IMR-90 (cell line): ENCODE data around the gene MAS1L. TPM values are rescaled to one million over a fixed set of nuclear protein-coding genes. Genes with fewer than 3 reads are reported as not detected.

ENCODE experiments used
- ATAC-seq: fragments of 200-7000 bp; cut with Tn5 transposase; 2 replicates; pipeline ENCODE4 v1.9.1; 2020; ENCODE audit warnings: low read depth, mild to moderate bottlenecking, moderate library complexity
- BruUV-seq: library from RNA; stranded (reverse); fragments of 400-500 nt; replicated peaks from 2 replicates; lab custom pipeline; 2021; lab: Mats Ljungman, UMichigan
- CTCF ChIA-PET: fragments of 300-600 bp; formaldehyde crosslinking; extraction: SDS; loops from one replicate; lab custom pipeline; 2021; ENCODE audit warnings: antibody characterized with exemption; lab: Yijun Ruan, JAX
- POLR2A ChIA-PET: fragments of 300-600 bp; sonication (Branson Sonifier 250); formaldehyde crosslinking; loops from one replicate; lab custom pipeline; 2022; ENCODE audit warnings: antibody characterized with exemption; ENCODE audit not compliant: unreplicated experiment; lab: Charles Lee
- DNase-seq: peaks from one replicate; pipeline ENCODE4 v3.0.0; 2013
- H2AFZ ChIP-seq: replicated peaks from 2 replicates; pipeline ENCODE3; 2013; ENCODE audit warnings: low read length, mild to moderate bottlenecking; ENCODE audit not compliant: poor library complexity
- H2AK5ac ChIP-seq: 2 replicates; pipeline ENCODE4 v1.6.1; 2013; ENCODE audit warnings: low read depth, low read length, inconsistent platforms
- H2AK9ac ChIP-seq: replicated peaks from 2 replicates; pipeline ENCODE3; 2013; ENCODE audit warnings: mild to moderate bottlenecking, low read depth, low read length, moderate library complexity; ENCODE audit not compliant: poor library complexity
- H2BK120ac ChIP-seq: 2 replicates; pipeline ENCODE4 v1.6.1; 2013; ENCODE audit warnings: low read depth, low read length, inconsistent platforms
- H2BK15ac ChIP-seq: 3 replicates; pipeline ENCODE4 v1.6.1; 2013; ENCODE audit warnings: low read depth, low read length, inconsistent platforms
- H2BK20ac ChIP-seq: 2 replicates; pipeline ENCODE4 v1.6.1; 2013; ENCODE audit warnings: low read depth, mild to moderate bottlenecking, inconsistent platforms, low read length, moderate library complexity
- H2BK5ac ChIP-seq: 2 replicates; pipeline ENCODE4 v1.6.1; 2013; ENCODE audit warnings: mild to moderate bottlenecking, low read depth, low read length, inconsistent platforms; ENCODE audit not compliant: poor library complexity, severe bottlenecking
- H3K14ac ChIP-seq: replicated peaks from 2 replicates; pipeline ENCODE4 v1.6.1; 2013; ENCODE audit warnings: low read depth, low read length, inconsistent platforms
- H3K18ac ChIP-seq: 2 replicates; pipeline ENCODE4 v1.6.1; 2013; ENCODE audit warnings: low read depth, low read length, control low read depth
- H3K23ac ChIP-seq: 2 replicates; pipeline ENCODE4 v1.6.1; 2013; ENCODE audit warnings: low read depth, low read length, inconsistent platforms
- H3K27ac ChIP-seq: 2 replicates; pipeline ENCODE4 v1.5.1; 2013; ENCODE audit warnings: mild to moderate bottlenecking, control low read depth, low read length; ENCODE audit not compliant: insufficient read depth
- H3K27me3 ChIP-seq: 2 replicates; pipeline ENCODE4 v1.6.1; 2013; ENCODE audit warnings: low read length; ENCODE audit not compliant: control insufficient read depth, insufficient read depth
- H3K36me3 ChIP-seq: 2 replicates; pipeline ENCODE4 v1.6.1; 2013; ENCODE audit warnings: low read length, mixed read lengths; ENCODE audit not compliant: control insufficient read depth, insufficient read depth
- H3K4ac ChIP-seq: 2 replicates; pipeline ENCODE4 v1.6.1; 2013; ENCODE audit warnings: low read depth, low read length, inconsistent platforms
- H3K4me1 ChIP-seq: 2 replicates; pipeline ENCODE4 v1.6.1; 2013; ENCODE audit warnings: low read length, mixed read lengths; ENCODE audit not compliant: control insufficient read depth, insufficient read depth
- H3K4me2 ChIP-seq: 2 replicates; pipeline ENCODE4 v1.6.1; 2013; ENCODE audit warnings: low read depth, mild to moderate bottlenecking, control low read depth, low read length, moderate library complexity
- H3K4me3 ChIP-seq: 2 replicates; pipeline ENCODE4 v1.5.1; 2013; ENCODE audit warnings: low read depth, mild to moderate bottlenecking, control low read depth, low read length, moderate library complexity; ENCODE audit not compliant: insufficient read depth
- H3K56ac ChIP-seq: 2 replicates; pipeline ENCODE4 v1.6.1; 2013; ENCODE audit warnings: low read length, inconsistent platforms; ENCODE audit not compliant: insufficient read depth; ENCODE audit errors: extremely low read depth
- H3K79me1 ChIP-seq, 2 experiments: 2 replicates each; pipeline ENCODE4 v1.6.1; 2013; ENCODE audit warnings: low read length in 2 of 2, inconsistent platforms in 1 of 2, low read depth in 1 of 2
- H3K9ac ChIP-seq: 2 replicates; pipeline ENCODE4 v1.6.1; 2013; ENCODE audit warnings: low read depth, low read length, control low read depth
- H3K9me1 ChIP-seq: 2 replicates; pipeline ENCODE4 v1.6.1; 2013; ENCODE audit warnings: low read length, inconsistent platforms; ENCODE audit not compliant: insufficient read depth
- H3K9me3 ChIP-seq: 2 replicates; pipeline ENCODE4 v1.6.1; 2013; ENCODE audit warnings: low read length; ENCODE audit not compliant: control insufficient read depth, insufficient read depth
- H4K20me1 ChIP-seq: 2 replicates; pipeline ENCODE4 v1.6.1; 2013; ENCODE audit warnings: low read length, inconsistent platforms; ENCODE audit not compliant: insufficient read depth
- H4K5ac ChIP-seq: 2 replicates; pipeline ENCODE4 v1.6.1; 2013; ENCODE audit warnings: mild to moderate bottlenecking, low read depth, low read length, control low read depth
- H4K8ac ChIP-seq, 2 experiments: 2 replicates each; pipeline ENCODE4 v1.6.1; 2013; ENCODE audit warnings: low read depth in 2 of 2, low read length in 2 of 2, control low read depth in 1 of 2, inconsistent platforms in 1 of 2
- H4K91ac ChIP-seq: 2 replicates; pipeline ENCODE4 v1.6.1; 2013; ENCODE audit warnings: low read depth, low read length, inconsistent platforms; ENCODE audit not compliant: insufficient read depth
- BHLHE40 ChIP-seq: fragments of 150-350 bp; IDR thresholded peaks from 2 replicates; pipeline ENCODE4 v1.6.1; 2016; ENCODE audit warnings: mild to moderate bottlenecking, low read depth, low read length
- CEBPB ChIP-seq: IDR thresholded peaks from 2 replicates; pipeline ENCODE4 v1.6.1; 2012; ENCODE audit warnings: low read depth, low read length, improper control_type of control experiment
- CHD1 ChIP-seq: IDR thresholded peaks from 2 replicates; pipeline ENCODE4 v1.6.1; 2012; ENCODE audit warnings: low read depth, low read length, improper control_type of control experiment
- CTCF ChIP-seq: conservative IDR thresholded peaks from 2 replicates; pipeline ENCODE4 v1.5.1; 2012; ENCODE audit warnings: mild to moderate bottlenecking, low read depth, low read length, improper control_type of control experiment
- ELK1 ChIP-seq: fragments of 150-350 bp; IDR thresholded peaks from 2 replicates; pipeline ENCODE4 v1.6.1; 2016; ENCODE audit warnings: low read depth, mild to moderate bottlenecking, low read length, moderate library complexity, borderline replicate concordance
- FOS ChIP-seq: fragments of 150-350 bp; IDR thresholded peaks from 2 replicates; pipeline ENCODE4 v1.6.1; 2016; ENCODE audit warnings: low read depth, low read length
- MAFK ChIP-seq: IDR thresholded peaks from 2 replicates; pipeline ENCODE4 v1.6.1; 2012; ENCODE audit warnings: low read depth, low read length, improper control_type of control experiment
- MAZ ChIP-seq: IDR thresholded peaks from 2 replicates; pipeline ENCODE4 v1.6.1; 2012; ENCODE audit warnings: low read depth, mild to moderate bottlenecking, low read length, improper control_type of control experiment, moderate library complexity, borderline replicate concordance
- MXI1 ChIP-seq: IDR thresholded peaks from 2 replicates; pipeline ENCODE4 v1.6.1; 2012; ENCODE audit warnings: low read depth, mild to moderate bottlenecking, low read length, moderate library complexity, borderline replicate concordance
- NFE2L2 ChIP-seq: fragments of 150-350 bp; IDR thresholded peaks from 2 replicates; pipeline ENCODE4 v1.6.1; 2016; ENCODE audit warnings: low read depth, mild to moderate bottlenecking, low read length
- POLR2A ChIP-seq: IDR thresholded peaks from 2 replicates; pipeline ENCODE4 v1.6.1; 2012; ENCODE audit warnings: mild to moderate bottlenecking, low read depth, low read length
- RAD21 ChIP-seq: IDR thresholded peaks from 2 replicates; pipeline ENCODE4 v1.6.1; 2012; ENCODE audit warnings: low read length, improper control_type of control experiment
- RCOR1 ChIP-seq: IDR thresholded peaks from 2 replicates; pipeline ENCODE4 v1.6.1; 2012; ENCODE audit warnings: mild to moderate bottlenecking, low read length, improper control_type of control experiment; ENCODE audit not compliant: insufficient replicate concordance
- RFX5 ChIP-seq: IDR thresholded peaks from 2 replicates; pipeline ENCODE4 v1.8.0; 2012; ENCODE audit warnings: low read depth, mild to moderate bottlenecking, low read length, moderate library complexity
- SMC3 ChIP-seq: fragments of 150-350 bp; IDR thresholded peaks from 2 replicates; pipeline ENCODE4 v1.6.1; 2016; ENCODE audit warnings: low read depth, mild to moderate bottlenecking, antibody characterized with exemption, low read length, moderate library complexity
- USF2 ChIP-seq: fragments of 150-350 bp; IDR thresholded peaks from 2 replicates; pipeline ENCODE4 v1.6.1; 2017; ENCODE audit warnings: mild to moderate bottlenecking, antibody characterized with exemption, low read length, low read depth
- WGBS, 2 experiments: methylation state at CpG; one replicate each; pipeline versions ENCODE4 v1.1.5 to v1.1.7; 2013; ENCODE audit warnings: missing lambda C conversion rate in 2 of 2; ENCODE audit not compliant: insufficient read length in 1 of 2; ENCODE audit errors: extremely low coverage in 2 of 2; 5-methylcytosine and 5-hydroxymethylcytosine counted together
- dilution Hi-C: fragments of 300-500 bp; cut with HindIII; formaldehyde crosslinking; loops from one replicate; pipeline ENCODE4 v1.14.3; 2018; ENCODE audit warnings: low sequenced_read_pairs; ENCODE audit not compliant: unreplicated experiment
- in situ Hi-C: fragments of 300-500 bp; cut with MboI; formaldehyde crosslinking; loops from 3 replicates; pipeline ENCODE4 v1.14.3; 2019; ENCODE audit warnings: low sequenced_read_pairs, inconsistent platforms, mixed read lengths
- intact Hi-C: fragments of 100-400 bp; cut with micrococcal nuclease; formaldehyde crosslinking; loops from 2 replicates; pipeline ENCODE4 v1.10.0; 2022
- polyA plus RNA-seq, 3 experiments: library from polyadenylated mRNA; depleted of rRNA; stranded (reverse); fragments of >200 nt; gene quantifications; 2 replicates each; pipeline ENCODE4 v1.2.3, GENCODE V29; 2012; ENCODE audit warnings: low replicate concordance in 1 of 3
- total RNA-seq: library from RNA; depleted of rRNA; stranded (reverse); fragments of >200 nt; gene quantifications from 2 replicates; pipeline ENCODE4 v1.2.3, GENCODE V29; 2012

The MAS1L gene
- total and polyA plus RNA-seq, 2 of the 4 experiments (the other 2 are of a cell fraction): not detected

GRCh38 chr6:29524044-29524443 lies 36.3 kb upstream of the MAS1L start:
- H2AFZ ChIP-seq: no peak overlapping the region
- no peak for ATAC-seq
- no peak overlapping the region for H3K9ac ChIP-seq
- H2BK15ac ChIP-seq: no peak overlapping the region
- H3K27me3 ChIP-seq: no peaks in the 10 kb centered on the region
- peaks cover 5% of the 10 kb centered on the region; the same call in 1 of the 2 replicates for H3K9me3 ChIP-seq
- dilution Hi-C loops: no loop called here
- no peak overlapping the region for H4K8ac ChIP-seq
- H2BK5ac ChIP-seq: no peak overlapping the region
- POLR2A ChIA-PET: no interaction called here
- H3K4me3 ChIP-seq: no peak overlapping the region
- H3K36me3 ChIP-seq: no peaks in the 10 kb centered on the region
- no CpG with 5 or more reads among the region's 2 CpGs for WGBS, 2 experiments
- no peak overlapping the region for H3K14ac ChIP-seq
- H4K20me1 ChIP-seq: no peaks in the 10 kb centered on the region
- no peak overlapping the region for H3K23ac ChIP-seq
- H2AK5ac ChIP-seq: no peak overlapping the region
- no peaks in the 10 kb centered on the region for H3K9me1 ChIP-seq
- CTCF ChIA-PET: no interaction called here
- H3K4me1 ChIP-seq: no peaks in the 10 kb centered on the region
- no peak overlapping the region for H4K5ac ChIP-seq
- BruUV-seq: no TSS peak
- H4K91ac ChIP-seq: no peak overlapping the region
- TF ChIP-seq MAFK: no peak
- no peak for TF ChIP-seq SMC3
- no peak for TF ChIP-seq CTCF
- TF ChIP-seq RFX5: no peak
- TF ChIP-seq POLR2A: no peak
- no peak for TF ChIP-seq ELK1
- TF ChIP-seq MXI1: no peak
- no peak for TF ChIP-seq FOS
- no peak for TF ChIP-seq NFE2L2
- no peak for TF ChIP-seq BHLHE40
- TF ChIP-seq USF2: no peak
- no peak for TF ChIP-seq CEBPB
- no peak for TF ChIP-seq RAD21
- TF ChIP-seq RCOR1: no peak
- TF ChIP-seq MAZ: no peak
- no peak for TF ChIP-seq CHD1
- no peak overlapping the region for H2BK120ac ChIP-seq
- no peak overlapping the region for H3K27ac ChIP-seq
- no peak for DNase-seq
- H2BK20ac ChIP-seq: no peak overlapping the region
- no peak overlapping the region for H3K18ac ChIP-seq
- no peak overlapping the region for H3K4me2 ChIP-seq
- in situ Hi-C loops: no loop called here
- no peak overlapping the region for H3K56ac ChIP-seq
- H3K79me1 ChIP-seq: no peaks in the 10 kb centered on the region
- H3K4ac ChIP-seq: no peak overlapping the region
- intact Hi-C loops: no loop called here
- no peak overlapping the region for H2AK9ac ChIP-seq
